Measurements from ENCODE around the gene SEZ6L.

The SEZ6L gene

DNA sequence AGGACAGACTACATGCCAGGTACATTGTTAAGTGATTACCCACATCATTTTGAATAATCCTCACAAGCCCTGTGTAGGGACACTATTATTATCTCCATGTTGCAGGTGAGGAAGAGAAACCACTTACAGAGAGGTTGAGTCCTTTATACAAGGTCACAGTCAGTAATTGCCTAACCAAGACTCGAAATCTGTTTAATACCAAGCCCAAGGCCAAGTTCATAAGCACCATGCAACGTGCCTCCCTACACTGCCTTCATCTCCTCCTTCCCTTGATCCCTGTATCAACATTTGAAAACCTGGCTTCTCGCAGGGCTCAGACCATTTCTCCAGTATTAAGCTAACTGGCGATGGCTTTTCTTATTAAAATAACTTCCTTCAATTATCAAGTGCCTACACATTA, 41.7 kb upstream of the SEZ6L start:
- H2BK120ac ChIP-seq (ENCODE audit: low read depth, low read length), result no peak overlapping the region
- H3K9ac ChIP-seq (ENCODE audit: low read depth, low read length, poor library complexity), result no peak overlapping the region
- H3K9me3 ChIP-seq (replicated peaks in 1 of 2; ENCODE audit: control insufficient read depth in 2 of 2, insufficient read depth in 1 of 2, low read depth in 1 of 2, low read length in 2 of 2), result no peaks in the 10 kb centered on the region
- no peak overlapping the region for H3K4ac ChIP-seq (ENCODE audit: low read length)
- H2BK5ac ChIP-seq (ENCODE audit: low read length), result no peak overlapping the region
- no peak overlapping the region for H2BK15ac ChIP-seq (ENCODE audit: low read length)
- no peak overlapping the region for H3K4me3 ChIP-seq (ENCODE audit: low read length in 2 of 2)
- H4K8ac ChIP-seq (ENCODE audit: low read depth, low read length), result no peak overlapping the region
- no peak overlapping the region for H2AFZ ChIP-seq (ENCODE audit: low read length)
- H3K27ac ChIP-seq (replicated peaks; ENCODE audit: low read length), result no peak overlapping the region
- H2AK5ac ChIP-seq (ENCODE audit: low read depth, low read length), result no peak overlapping the region
- WGBS, 2 donors (ENCODE audit: extremely low coverage in 2 of 2, insufficient read length in 2 of 2, insufficient replicate concordance in 1 of 2), result no CpG with 5 or more reads among the region's 4 CpGs
- no peak for DNase-seq (ENCODE audit: low spot score)
- H3K79me1 ChIP-seq (ENCODE audit: low read depth, low read length), result no peaks in the 10 kb centered on the region
- no peak overlapping the region for H3K23ac ChIP-seq (ENCODE audit: low read depth, low read length, poor library complexity)
- H3K14ac ChIP-seq (ENCODE audit: low read length), result no peak overlapping the region
- H3K4me2 ChIP-seq (ENCODE audit: insufficient read depth, low read length, poor library complexity, severe bottlenecking), result no peak overlapping the region
- H2BK12ac ChIP-seq (ENCODE audit: low read length), result no peak overlapping the region
- peaks cover 0 to 14% of the 10 kb centered on the region in 2 donors for H3K4me1 ChIP-seq (ENCODE audit: control insufficient read depth in 2 of 2, insufficient read depth in 1 of 2, low read depth in 1 of 2, low read length in 2 of 2)
- H3K18ac ChIP-seq (ENCODE audit: low read length), result no peak overlapping the region
- H3K27me3 ChIP-seq (ENCODE audit: control insufficient read depth in 3 of 3, insufficient read depth in 3 of 3, low read depth in 1 of 3, low read length in 3 of 3), result peaks cover 0 to 5% (median 0%) of the 10 kb centered on the region in 3 experiments
- no peak overlapping the region for H4K91ac ChIP-seq (ENCODE audit: low read depth, low read length, poor library complexity)
- H3K36me3 ChIP-seq (replicated peaks in 1 of 2; ENCODE audit: control insufficient read depth in 2 of 2, insufficient read depth in 2 of 2, low read length in 2 of 2), result no peaks in the 10 kb centered on the region

DNA sequence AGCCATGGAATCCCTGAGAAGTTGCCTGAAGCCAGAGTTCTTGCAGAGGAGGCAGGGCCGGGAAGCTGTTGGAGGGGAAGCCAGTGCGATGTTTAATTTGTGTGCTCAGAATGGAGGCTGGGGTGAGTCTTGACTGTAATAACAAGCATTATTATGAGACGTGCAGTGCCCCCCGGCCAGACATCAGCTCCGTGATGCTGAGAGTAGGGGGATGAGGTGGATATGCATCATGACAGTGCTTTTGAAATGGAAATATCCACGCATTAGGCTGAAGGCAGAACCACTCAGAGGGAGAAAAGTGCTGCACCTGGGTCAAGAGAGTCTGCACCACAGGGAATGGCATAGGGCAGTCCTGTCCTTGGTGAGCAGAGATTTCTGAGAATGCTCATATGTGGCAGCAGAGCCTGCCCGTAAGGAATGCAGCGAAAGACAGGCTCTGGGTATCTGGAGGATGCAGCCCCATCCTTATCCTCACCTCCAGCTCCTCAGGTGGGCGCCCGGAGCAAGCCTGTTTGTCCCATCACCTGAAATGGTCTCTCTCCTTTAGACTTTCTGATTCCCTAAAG, 37.6 kb upstream of the SEZ6L start:
- Histone ChIP-seq H2BK120ac (ENCODE audit: low read depth, low read length) (no peak overlapping the region), H3K4me2 (ENCODE audit: insufficient read depth, low read length, poor library complexity, severe bottlenecking) (no peak overlapping the region), H4K8ac (ENCODE audit: low read depth, low read length) (no peak overlapping the region), H3K4me1 (ENCODE audit: control insufficient read depth in 2 of 2, insufficient read depth in 1 of 2, low read depth in 1 of 2, low read length in 2 of 2) (peaks cover 0 to 6% of the 10 kb centered on the region in 2 donors), H3K9me3 (replicated peaks in 1 of 2; ENCODE audit: control insufficient read depth in 2 of 2, insufficient read depth in 1 of 2, low read depth in 1 of 2, low read length in 2 of 2) (no peaks in the 10 kb centered on the region), H2BK15ac (ENCODE audit: low read length) (peak overlapping the region; percentile 32), H3K79me1 (ENCODE audit: low read depth, low read length) (peaks cover 3% of the 10 kb centered on the region), H3K4me3 (ENCODE audit: low read length in 2 of 2) (peak overlapping the region in 1 of 2 donors; percentile 26), H3K27ac (replicated peaks; ENCODE audit: low read length) (no peak overlapping the region), H3K36me3 (replicated peaks in 1 of 2; ENCODE audit: control insufficient read depth in 2 of 2, insufficient read depth in 2 of 2, low read length in 2 of 2) (peaks cover 0 to 2% of the 10 kb centered on the region in 2 donors), H3K23ac (ENCODE audit: low read depth, low read length, poor library complexity) (no peak overlapping the region), H2AK5ac (ENCODE audit: low read depth, low read length) (no peak overlapping the region), H3K9ac (ENCODE audit: low read depth, low read length, poor library complexity) (no peak overlapping the region), H3K18ac (ENCODE audit: low read length) (peak overlapping the region; percentile 35), H2AFZ (ENCODE audit: low read length) (no peak overlapping the region), H3K4ac (ENCODE audit: low read length) (no peak overlapping the region), H3K14ac (ENCODE audit: low read length) (no peak overlapping the region), H2BK5ac (ENCODE audit: low read length) (no peak overlapping the region), H4K91ac (ENCODE audit: low read depth, low read length, poor library complexity) (no peak overlapping the region), H3K27me3 (ENCODE audit: control insufficient read depth in 3 of 3, insufficient read depth in 3 of 3, low read depth in 1 of 3, low read length in 3 of 3) (no peaks in the 10 kb centered on the region), H2BK12ac (ENCODE audit: low read length) (no peak overlapping the region)
- DNase-seq (ENCODE audit: low spot score), result no peak
- no CpG with 5 or more reads among the region's 10 CpGs for WGBS, 2 donors (ENCODE audit: extremely low coverage in 2 of 2, insufficient read length in 2 of 2, insufficient replicate concordance in 1 of 2)

DNA sequence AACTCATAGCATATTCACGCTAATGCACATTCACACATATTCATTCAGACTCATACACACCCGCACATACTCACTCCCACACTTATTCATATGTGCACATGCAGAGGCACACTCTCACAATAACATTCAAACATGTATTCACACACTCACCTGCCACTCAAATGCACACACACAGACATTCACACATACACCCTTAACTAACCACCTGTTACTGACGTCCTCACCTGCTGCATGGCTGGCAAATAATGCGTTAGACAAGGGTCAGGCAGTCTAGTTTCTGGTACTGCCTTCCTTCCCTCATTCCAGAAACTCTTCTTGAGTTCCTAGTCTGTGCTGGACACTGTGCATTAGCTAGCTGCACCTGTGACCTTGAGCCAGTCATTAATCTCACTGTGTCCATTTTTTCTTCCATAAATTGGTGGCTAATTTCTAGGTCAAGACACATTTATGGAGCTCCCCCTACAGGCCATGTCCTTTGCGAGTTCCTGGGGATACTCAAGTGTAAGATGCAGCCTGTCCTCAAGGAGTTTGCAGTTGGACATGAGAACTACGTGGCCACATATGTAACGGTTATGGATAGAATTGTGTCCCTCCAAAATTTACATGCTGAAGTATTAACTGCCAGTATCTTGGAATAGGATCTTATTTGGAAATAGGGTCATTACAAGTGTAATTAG, 34.5 kb upstream of the SEZ6L start:
- Histone ChIP-seq H2AFZ (ENCODE audit: low read length) (no peak overlapping the region), H2BK120ac (ENCODE audit: low read depth, low read length) (no peak overlapping the region)
- 100% methylated on average over 1 of the region's 7 CpGs; no CpG with 5 or more reads in 1 of the 2 donors for WGBS, 2 donors (ENCODE audit: extremely low coverage in 2 of 2, insufficient read length in 2 of 2, insufficient replicate concordance in 1 of 2)

DNA sequence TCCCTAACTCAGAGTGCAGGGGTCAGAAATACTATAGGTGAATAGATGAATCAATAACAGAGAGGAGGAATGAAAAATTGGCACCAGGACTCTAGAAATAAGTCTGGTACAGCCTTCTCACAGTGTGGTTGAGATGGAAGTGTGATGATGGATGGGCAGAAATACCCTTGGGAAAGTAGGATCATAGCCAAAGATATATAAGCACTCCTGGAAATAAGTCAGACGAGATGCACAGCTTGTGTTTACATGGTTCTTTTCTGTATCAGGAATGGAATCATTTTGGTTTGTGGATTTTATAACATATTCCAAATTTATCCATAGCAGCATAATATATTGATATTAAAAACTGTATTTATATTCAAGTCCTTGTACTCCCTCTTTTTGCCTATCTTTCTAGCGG, 33.5 kb upstream of the SEZ6L start:
- H3K27ac ChIP-seq (replicated peaks; ENCODE audit: low read length), result no peak overlapping the region
- no peak overlapping the region for H2AK5ac ChIP-seq (ENCODE audit: low read depth, low read length)
- H3K18ac ChIP-seq (ENCODE audit: low read length), result no peak overlapping the region
- DNase-seq (ENCODE audit: low spot score), result no peak
- no CpG with 5 or more reads among the region's 2 CpGs for WGBS, 2 donors (ENCODE audit: extremely low coverage in 2 of 2, insufficient read length in 2 of 2, insufficient replicate concordance in 1 of 2)
- no peak overlapping the region for H4K91ac ChIP-seq (ENCODE audit: low read depth, low read length, poor library complexity)
- peaks cover 3% of the 10 kb centered on the region for H3K79me1 ChIP-seq (ENCODE audit: low read depth, low read length)
- no peak overlapping the region for H2BK12ac ChIP-seq (ENCODE audit: low read length)
- no peaks in the 10 kb centered on the region for H3K9me3 ChIP-seq (replicated peaks in 1 of 2; ENCODE audit: control insufficient read depth in 2 of 2, insufficient read depth in 1 of 2, low read depth in 1 of 2, low read length in 2 of 2)
- H3K4me2 ChIP-seq (ENCODE audit: insufficient read depth, low read length, poor library complexity, severe bottlenecking), result no peak overlapping the region
- no peak overlapping the region for H2AFZ ChIP-seq (ENCODE audit: low read length)
- H3K27me3 ChIP-seq (ENCODE audit: control insufficient read depth in 3 of 3, insufficient read depth in 3 of 3, low read depth in 1 of 3, low read length in 3 of 3), result no peaks in the 10 kb centered on the region
- no peak overlapping the region for H2BK15ac ChIP-seq (ENCODE audit: low read length)
- peaks cover 0 to 2% of the 10 kb centered on the region in 2 donors for H3K4me1 ChIP-seq (ENCODE audit: control insufficient read depth in 2 of 2, insufficient read depth in 1 of 2, low read depth in 1 of 2, low read length in 2 of 2)
- H3K14ac ChIP-seq (ENCODE audit: low read length), result no peak overlapping the region
- no peak overlapping the region for H3K4ac ChIP-seq (ENCODE audit: low read length)
- H2BK120ac ChIP-seq (ENCODE audit: low read depth, low read length), result no peak overlapping the region
- no peak overlapping the region for H4K8ac ChIP-seq (ENCODE audit: low read depth, low read length)
- no peak overlapping the region for H2BK5ac ChIP-seq (ENCODE audit: low read length)
- no peak overlapping the region for H3K23ac ChIP-seq (ENCODE audit: low read depth, low read length, poor library complexity)
- no peak overlapping the region for H3K4me3 ChIP-seq (ENCODE audit: low read length in 2 of 2)
- H3K36me3 ChIP-seq (replicated peaks in 1 of 2; ENCODE audit: control insufficient read depth in 2 of 2, insufficient read depth in 2 of 2, low read length in 2 of 2), result peaks cover 0 to 2% of the 10 kb centered on the region in 2 donors
- H3K9ac ChIP-seq (ENCODE audit: low read depth, low read length, poor library complexity), result no peak overlapping the region

More for the DNA sequence above, 34.5 kb upstream of the SEZ6L start:
- Histone ChIP-seq H2BK5ac (ENCODE audit: low read length) (no peak overlapping the region), H3K4me3 (ENCODE audit: low read length in 2 of 2) (no peak overlapping the region), H2BK12ac (ENCODE audit: low read length) (no peak overlapping the region), H3K9ac (ENCODE audit: low read depth, low read length, poor library complexity) (no peak overlapping the region), H3K9me3 (replicated peaks in 1 of 2; ENCODE audit: control insufficient read depth in 2 of 2, insufficient read depth in 1 of 2, low read depth in 1 of 2, low read length in 2 of 2) (no peaks in the 10 kb centered on the region), H3K4ac (ENCODE audit: low read length) (no peak overlapping the region), H3K18ac (ENCODE audit: low read length) (no peak overlapping the region), H4K91ac (ENCODE audit: low read depth, low read length, poor library complexity) (no peak overlapping the region), H3K4me2 (ENCODE audit: insufficient read depth, low read length, poor library complexity, severe bottlenecking) (no peak overlapping the region), H3K27ac (replicated peaks; ENCODE audit: low read length) (no peak overlapping the region), H4K8ac (ENCODE audit: low read depth, low read length) (no peak overlapping the region), H3K4me1 (ENCODE audit: control insufficient read depth in 2 of 2, insufficient read depth in 1 of 2, low read depth in 1 of 2, low read length in 2 of 2) (peaks cover 0 to 2% of the 10 kb centered on the region in 2 donors), H2AK5ac (ENCODE audit: low read depth, low read length) (no peak overlapping the region), H3K14ac (ENCODE audit: low read length) (no peak overlapping the region), H3K36me3 (replicated peaks in 1 of 2; ENCODE audit: control insufficient read depth in 2 of 2, insufficient read depth in 2 of 2, low read length in 2 of 2) (peaks cover 0 to 2% of the 10 kb centered on the region in 2 donors), H3K79me1 (ENCODE audit: low read depth, low read length) (peaks cover 3% of the 10 kb centered on the region), H3K23ac (ENCODE audit: low read depth, low read length, poor library complexity) (no peak overlapping the region), H2BK15ac (ENCODE audit: low read length) (no peak overlapping the region), H3K27me3 (ENCODE audit: control insufficient read depth in 3 of 3, insufficient read depth in 3 of 3, low read depth in 1 of 3, low read length in 3 of 3) (no peaks in the 10 kb centered on the region)
- DNase-seq (ENCODE audit: low spot score), result no peak

Measured in neuronal stem cell (in vitro differentiated cells).